Aorta (tissue), 5 donors: Measurements from ENCODE around the gene KIF26B. TPM values are rescaled to one million over a fixed set of nuclear protein-coding genes. Genes with fewer than 3 reads are reported as not detected.
A peak's percentile ranks its signal among the peaks of the same experiment; 100 is the strongest.

ENCODE experiments used
- ATAC-seq: fragments of 200-7000 bp; cut with Tn5 transposase; one replicate; pipeline ENCODE4 v1.9.1; 2022; ENCODE audit warnings: moderate library complexity; ENCODE audit not compliant: low FRiP score
- DNase-seq, 2 donors: peaks; one replicate each; pipeline ENCODE4 v3.0.0-alpha.2; 2020
- H3K27ac ChIP-seq, 2 donors: one replicate each; pipeline ENCODE4 v1.5.1; 2013; ENCODE audit warnings: low read length in 2 of 2, mild to moderate bottlenecking in 2 of 2, moderate library complexity in 2 of 2, control low read depth in 1 of 2, inconsistent platforms in 1 of 2, low read depth in 1 of 2
- H3K27me3 ChIP-seq, 2 donors: one replicate each; pipeline ENCODE4 v1.6.1; 2013; ENCODE audit warnings: control low read depth in 1 of 2, low read length in 1 of 2, mild to moderate bottlenecking in 1 of 2, moderate library complexity in 1 of 2; ENCODE audit not compliant: insufficient read depth in 2 of 2, control insufficient read depth in 1 of 2
- H3K36me3 ChIP-seq, 2 donors: one replicate each; pipeline ENCODE4 v1.6.1; 2013; ENCODE audit warnings: control low read depth in 1 of 2, low read length in 1 of 2, mild to moderate bottlenecking in 1 of 2; ENCODE audit not compliant: insufficient read depth in 2 of 2, control insufficient read depth in 1 of 2
- H3K4me1 ChIP-seq, 2 donors: one replicate each; pipeline ENCODE4 v1.6.1; 2013; ENCODE audit warnings: low read length in 2 of 2, control low read depth in 1 of 2, mild to moderate bottlenecking in 1 of 2, moderate library complexity in 1 of 2; ENCODE audit not compliant: insufficient read depth in 2 of 2, control insufficient read depth in 1 of 2
- H3K4me3 ChIP-seq, 2 donors: one replicate each; pipeline ENCODE4 v1.5.1; 2013; ENCODE audit warnings: low read length in 2 of 2, control low read depth in 1 of 2, mild to moderate bottlenecking in 1 of 2
- H3K9me3 ChIP-seq: one replicate; pipeline ENCODE4 v1.6.1; 2013; ENCODE audit warnings: mild to moderate bottlenecking, low read length; ENCODE audit not compliant: control insufficient read depth
- WGBS, 2 donors: extraction: QIAGEN DNeasy Blood & Tissue Kit; methylation state at CpG; one replicate each; pipeline ENCODE4 v1.1.7; 2013; 5-methylcytosine and 5-hydroxymethylcytosine counted together
- intact Hi-C, 2 donors: fragments of 100-400 bp; cut with DNase I; formaldehyde crosslinking; loops; one replicate each; pipeline versions ENCODE4 v1.14.2 to v1.15.0; 2022
- polyA plus RNA-seq, 2 donors: library from polyadenylated mRNA; stranded (reverse); fragments of 200-250 nt; gene quantifications; one replicate each; pipeline ENCODE4 v1.2.3, GENCODE V29; 2013
- total RNA-seq, 2 donors: library from RNA; stranded (reverse); fragmentation: NEBNext Ultra II Directional; extraction: Animal tissue kit (Norgen Biotek cat#: 25700); gene quantifications; one replicate each; pipeline ENCODE4 v1.2.1, GENCODE V29; 2021
- donor health status: healthy with polysubstance abuse.
- donor health status: Bipolar disorder and iron deficiency.
- donor health status: DM: no; HTN: no; CAD: no.
- donor health status: DM: no; HTN: no; CAD: no.
- donor health status: DM: yes; HTN: yes; CAD: no.

KIF26B gene
- total and polyA plus RNA-seq, 4 donors = under 0.01 to 0.58 (median 0.30) TPM

GRCh38 chr1:245222931-245223595, 68.3 kb downstream of the KIF26B start:
- no peaks in the 10 kb centered on the region for H3K36me3 ChIP-seq
- intact Hi-C loops = no loop called here
- DNase-seq (no peak), ATAC-seq (no peak)
- WGBS, 2 donors = 15 to 33% methylated on average over 2 of the region's 2 CpGs
- H3K9me3 ChIP-seq = peaks cover 3% of the 10 kb centered on the region
- no peaks in the 10 kb centered on the region for H3K4me1 ChIP-seq
- no peak overlapping the region for H3K4me3 ChIP-seq
- no peaks in the 10 kb centered on the region for H3K27me3 ChIP-seq
- no peak overlapping the region for H3K27ac ChIP-seq

- Histone ChIP-seq H3K4me1 (no peaks in the 10 kb centered on the region), H3K4me3 (no peak overlapping the region), H3K27ac (no peak overlapping the region), H3K36me3 (no peaks in the 10 kb centered on the region), H3K9me3 (peaks cover 3% of the 10 kb centered on the region), H3K27me3 (no peaks in the 10 kb centered on the region)
- ATAC-seq = no peak
- intact Hi-C loops = no loop called here
- 27 to 42% methylated on average over 16 of the region's 16 CpGs for WGBS, 2 donors
- peak in 1 of 2 donors; percentile 17 for DNase-seq
Measured at GRCh38 chr1:245225322-245226202, 70.8 kb downstream of the KIF26B start.

GRCh38 chr1:245226203-245226499, 71.4 kb downstream of the KIF26B start:
- Histone ChIP-seq H3K36me3 (no peaks in the 10 kb centered on the region), H3K27me3 (no peaks in the 10 kb centered on the region), H3K4me3 (no peak overlapping the region), H3K4me1 (no peaks in the 10 kb centered on the region), H3K9me3 (peaks cover 3% of the 10 kb centered on the region), H3K27ac (no peak overlapping the region)
- DNase-seq (peak in 1 of 2 donors; percentile 21), ATAC-seq (no peak)
- 58 to 67% methylated on average over 5 of the region's 5 CpGs for WGBS, 2 donors
- intact Hi-C loops = no loop called here

- ATAC-seq (no peak), DNase-seq (peak in 1 of 2 donors; percentile 32)
- Histone ChIP-seq H3K4me1 (no peaks in the 10 kb centered on the region), H3K36me3 (no peaks in the 10 kb centered on the region), H3K4me3 (no peak overlapping the region), H3K27ac (no peak overlapping the region), H3K9me3 (peaks cover 3% of the 10 kb centered on the region), H3K27me3 (no peaks in the 10 kb centered on the region)
- intact Hi-C loops = no loop called here
- 89 to 92% methylated on average over 8 of the region's 8 CpGs for WGBS, 2 donors
Measured at GRCh38 chr1:245229051-245229450, 74.3 kb downstream of the KIF26B start.

- DNase-seq (no peak), ATAC-seq (no peak)
- WGBS, 2 donors = 82 to 87% methylated on average over 6 of the region's 6 CpGs
- Histone ChIP-seq H3K4me1 (no peaks in the 10 kb centered on the region), H3K9me3 (peaks cover 3% of the 10 kb centered on the region), H3K27me3 (no peaks in the 10 kb centered on the region), H3K4me3 (no peak overlapping the region), H3K27ac (no peak overlapping the region), H3K36me3 (no peaks in the 10 kb centered on the region)
- intact Hi-C loops = no loop called here
Measured at GRCh38 chr1:245232931-245233330, 78.1 kb downstream of the KIF26B start.

- WGBS, 2 donors = 67 to 74% methylated on average over 26 of the region's 26 CpGs
- Histone ChIP-seq H3K9me3 (peaks cover 5% of the 10 kb centered on the region), H3K4me1 (no peaks in the 10 kb centered on the region), H3K36me3 (no peaks in the 10 kb centered on the region), H3K27me3 (no peaks in the 10 kb centered on the region), H3K4me3 (no peak overlapping the region), H3K27ac (no peak overlapping the region)
- intact Hi-C loops = no loop called here
- ATAC-seq (no peak), DNase-seq (no peak)
Measured at GRCh38 chr1:245234217-245235081, 79.7 kb downstream of the KIF26B start.

- DNase-seq (no peak), ATAC-seq (no peak)
- intact Hi-C loops = no loop called here
- H3K36me3 ChIP-seq = no peaks in the 10 kb centered on the region
- peaks cover 5% of the 10 kb centered on the region for H3K9me3 ChIP-seq
- no peak overlapping the region for H3K4me3 ChIP-seq
- no peaks in the 10 kb centered on the region for H3K27me3 ChIP-seq
- no peaks in the 10 kb centered on the region for H3K4me1 ChIP-seq
- 36 to 42% methylated on average over 6 of the region's 6 CpGs for WGBS, 2 donors
- H3K27ac ChIP-seq = no peak overlapping the region
Measured at GRCh38 chr1:245235156-245235555, 80.4 kb downstream of the KIF26B start.

- ATAC-seq (no peak), DNase-seq (no peak)
- Histone ChIP-seq H3K4me3 (no peak overlapping the region), H3K4me1 (no peaks in the 10 kb centered on the region), H3K36me3 (no peaks in the 10 kb centered on the region), H3K9me3 (peaks cover 5% of the 10 kb centered on the region), H3K27ac (no peak overlapping the region), H3K27me3 (no peaks in the 10 kb centered on the region)
- WGBS, 2 donors = 83 to 84% methylated on average over 6 of the region's 6 CpGs
- intact Hi-C loops = no loop called here
Measured at GRCh38 chr1:245240648-245241165, 85.9 kb downstream of the KIF26B start.
